GM23338 (cell line): ENCODE results near the gene ANKFN1.

Experiments
- CREB1 ChIP-seq: fragments of 250-450 bp; sonication (Bioruptor Pico); IDR thresholded peaks from 2 replicates; pipeline ENCODE4 v1.5.0; 2020; ENCODE audit warnings: low read depth, mild to moderate bottlenecking, moderate library complexity
- CTCF ChIP-seq, 2 experiments: fragments of 200-600 bp in 1 of 2; sonication (generic) in 1 of 2; conservative IDR thresholded peaks; 2 replicates each; pipeline versions ENCODE4 v1.5.1 to v1.6.1; 2016 to 2017; ENCODE audit warnings: antibody characterized with exemption in 2 of 2, low read depth in 2 of 2, mild to moderate bottlenecking in 2 of 2, moderate library complexity in 1 of 2
- EZH2 ChIP-seq: fragments of 200-600 bp; sonication (generic); IDR thresholded peaks from one replicate; pipeline ENCODE4 v1.8.0; 2017; ENCODE audit warnings: antibody characterized with exemption, mild to moderate bottlenecking, low read depth; ENCODE audit not compliant: unreplicated experiment
- EZH2phosphoT487 ChIP-seq: fragments of 200-600 bp; sonication (generic); IDR thresholded peaks from one replicate; pipeline ENCODE4 v1.8.1; 2018; ENCODE audit warnings: antibody characterized with exemption; ENCODE audit not compliant: unreplicated experiment
- JUNB ChIP-seq: IDR thresholded peaks from one replicate; pipeline ENCODE4 v1.6.1; 2016; ENCODE audit warnings: antibody characterized with exemption; ENCODE audit not compliant: unreplicated experiment
- POLR2AphosphoS5 ChIP-seq: IDR thresholded peaks from 2 replicates; pipeline ENCODE4 v1.6.1; 2016; ENCODE audit warnings: antibody characterized with exemption, low read depth
- STAT1 ChIP-seq: IDR thresholded peaks from one replicate; pipeline ENCODE4 v1.6.1; 2016; ENCODE audit warnings: antibody characterized with exemption; ENCODE audit not compliant: unreplicated experiment
- ZNF331 ChIP-seq: fragments of 250-450 bp; sonication (Bioruptor Pico); IDR thresholded peaks from 2 replicates; pipeline ENCODE4 v1.5.0; 2020; ENCODE audit warnings: low read depth, mild to moderate bottlenecking, moderate library complexity
- TF ChIP-seq, protein P1 (sequence below): IDR thresholded peaks from one replicate; pipeline ENCODE4 v1.6.1; 2018; ENCODE audit warnings: antibody characterized with exemption; ENCODE audit not compliant: unreplicated experiment
- TF ChIP-seq, protein P2 (sequence below): fragments of 250-450 bp; sonication (Bioruptor Pico); IDR thresholded peaks from 2 replicates; pipeline ENCODE4 v1.5.0; 2020; ENCODE audit warnings: mild to moderate bottlenecking, moderate library complexity
- TF ChIP-seq, protein P3 (sequence below): IDR thresholded peaks from 2 replicates; pipeline ENCODE4 v1.6.1; 2016; ENCODE audit warnings: antibody characterized with exemption

GRCh38 chr17:56297184-56297583, 143.9 kb downstream of the ANKFN1 start:
- TF ChIP-seq POLR2AphosphoS5, result no peak
- TF ChIP-seq CTCF (conservative IDR thresholded peaks at IDR 0.05; ENCODE audit: low read depth in 2 of 2), result no peak
- TF ChIP-seq, protein P1, sequence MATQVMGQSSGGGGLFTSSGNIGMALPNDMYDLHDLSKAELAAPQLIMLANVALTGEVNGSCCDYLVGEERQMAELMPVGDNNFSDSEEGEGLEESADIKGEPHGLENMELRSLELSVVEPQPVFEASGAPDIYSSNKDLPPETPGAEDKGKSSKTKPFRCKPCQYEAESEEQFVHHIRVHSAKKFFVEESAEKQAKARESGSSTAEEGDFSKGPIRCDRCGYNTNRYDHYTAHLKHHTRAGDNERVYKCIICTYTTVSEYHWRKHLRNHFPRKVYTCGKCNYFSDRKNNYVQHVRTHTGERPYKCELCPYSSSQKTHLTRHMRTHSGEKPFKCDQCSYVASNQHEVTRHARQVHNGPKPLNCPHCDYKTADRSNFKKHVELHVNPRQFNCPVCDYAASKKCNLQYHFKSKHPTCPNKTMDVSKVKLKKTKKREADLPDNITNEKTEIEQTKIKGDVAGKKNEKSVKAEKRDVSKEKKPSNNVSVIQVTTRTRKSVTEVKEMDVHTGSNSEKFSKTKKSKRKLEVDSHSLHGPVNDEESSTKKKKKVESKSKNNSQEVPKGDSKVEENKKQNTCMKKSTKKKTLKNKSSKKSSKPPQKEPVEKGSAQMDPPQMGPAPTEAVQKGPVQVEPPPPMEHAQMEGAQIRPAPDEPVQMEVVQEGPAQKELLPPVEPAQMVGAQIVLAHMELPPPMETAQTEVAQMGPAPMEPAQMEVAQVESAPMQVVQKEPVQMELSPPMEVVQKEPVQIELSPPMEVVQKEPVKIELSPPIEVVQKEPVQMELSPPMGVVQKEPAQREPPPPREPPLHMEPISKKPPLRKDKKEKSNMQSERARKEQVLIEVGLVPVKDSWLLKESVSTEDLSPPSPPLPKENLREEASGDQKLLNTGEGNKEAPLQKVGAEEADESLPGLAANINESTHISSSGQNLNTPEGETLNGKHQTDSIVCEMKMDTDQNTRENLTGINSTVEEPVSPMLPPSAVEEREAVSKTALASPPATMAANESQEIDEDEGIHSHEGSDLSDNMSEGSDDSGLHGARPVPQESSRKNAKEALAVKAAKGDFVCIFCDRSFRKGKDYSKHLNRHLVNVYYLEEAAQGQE, result no peak
- TF ChIP-seq EZH2phosphoT487, result no peak
- TF ChIP-seq EZH2, result no peak
- TF ChIP-seq JUNB, result no peak
- TF ChIP-seq CREB1, result no peak
- TF ChIP-seq, protein P2, sequence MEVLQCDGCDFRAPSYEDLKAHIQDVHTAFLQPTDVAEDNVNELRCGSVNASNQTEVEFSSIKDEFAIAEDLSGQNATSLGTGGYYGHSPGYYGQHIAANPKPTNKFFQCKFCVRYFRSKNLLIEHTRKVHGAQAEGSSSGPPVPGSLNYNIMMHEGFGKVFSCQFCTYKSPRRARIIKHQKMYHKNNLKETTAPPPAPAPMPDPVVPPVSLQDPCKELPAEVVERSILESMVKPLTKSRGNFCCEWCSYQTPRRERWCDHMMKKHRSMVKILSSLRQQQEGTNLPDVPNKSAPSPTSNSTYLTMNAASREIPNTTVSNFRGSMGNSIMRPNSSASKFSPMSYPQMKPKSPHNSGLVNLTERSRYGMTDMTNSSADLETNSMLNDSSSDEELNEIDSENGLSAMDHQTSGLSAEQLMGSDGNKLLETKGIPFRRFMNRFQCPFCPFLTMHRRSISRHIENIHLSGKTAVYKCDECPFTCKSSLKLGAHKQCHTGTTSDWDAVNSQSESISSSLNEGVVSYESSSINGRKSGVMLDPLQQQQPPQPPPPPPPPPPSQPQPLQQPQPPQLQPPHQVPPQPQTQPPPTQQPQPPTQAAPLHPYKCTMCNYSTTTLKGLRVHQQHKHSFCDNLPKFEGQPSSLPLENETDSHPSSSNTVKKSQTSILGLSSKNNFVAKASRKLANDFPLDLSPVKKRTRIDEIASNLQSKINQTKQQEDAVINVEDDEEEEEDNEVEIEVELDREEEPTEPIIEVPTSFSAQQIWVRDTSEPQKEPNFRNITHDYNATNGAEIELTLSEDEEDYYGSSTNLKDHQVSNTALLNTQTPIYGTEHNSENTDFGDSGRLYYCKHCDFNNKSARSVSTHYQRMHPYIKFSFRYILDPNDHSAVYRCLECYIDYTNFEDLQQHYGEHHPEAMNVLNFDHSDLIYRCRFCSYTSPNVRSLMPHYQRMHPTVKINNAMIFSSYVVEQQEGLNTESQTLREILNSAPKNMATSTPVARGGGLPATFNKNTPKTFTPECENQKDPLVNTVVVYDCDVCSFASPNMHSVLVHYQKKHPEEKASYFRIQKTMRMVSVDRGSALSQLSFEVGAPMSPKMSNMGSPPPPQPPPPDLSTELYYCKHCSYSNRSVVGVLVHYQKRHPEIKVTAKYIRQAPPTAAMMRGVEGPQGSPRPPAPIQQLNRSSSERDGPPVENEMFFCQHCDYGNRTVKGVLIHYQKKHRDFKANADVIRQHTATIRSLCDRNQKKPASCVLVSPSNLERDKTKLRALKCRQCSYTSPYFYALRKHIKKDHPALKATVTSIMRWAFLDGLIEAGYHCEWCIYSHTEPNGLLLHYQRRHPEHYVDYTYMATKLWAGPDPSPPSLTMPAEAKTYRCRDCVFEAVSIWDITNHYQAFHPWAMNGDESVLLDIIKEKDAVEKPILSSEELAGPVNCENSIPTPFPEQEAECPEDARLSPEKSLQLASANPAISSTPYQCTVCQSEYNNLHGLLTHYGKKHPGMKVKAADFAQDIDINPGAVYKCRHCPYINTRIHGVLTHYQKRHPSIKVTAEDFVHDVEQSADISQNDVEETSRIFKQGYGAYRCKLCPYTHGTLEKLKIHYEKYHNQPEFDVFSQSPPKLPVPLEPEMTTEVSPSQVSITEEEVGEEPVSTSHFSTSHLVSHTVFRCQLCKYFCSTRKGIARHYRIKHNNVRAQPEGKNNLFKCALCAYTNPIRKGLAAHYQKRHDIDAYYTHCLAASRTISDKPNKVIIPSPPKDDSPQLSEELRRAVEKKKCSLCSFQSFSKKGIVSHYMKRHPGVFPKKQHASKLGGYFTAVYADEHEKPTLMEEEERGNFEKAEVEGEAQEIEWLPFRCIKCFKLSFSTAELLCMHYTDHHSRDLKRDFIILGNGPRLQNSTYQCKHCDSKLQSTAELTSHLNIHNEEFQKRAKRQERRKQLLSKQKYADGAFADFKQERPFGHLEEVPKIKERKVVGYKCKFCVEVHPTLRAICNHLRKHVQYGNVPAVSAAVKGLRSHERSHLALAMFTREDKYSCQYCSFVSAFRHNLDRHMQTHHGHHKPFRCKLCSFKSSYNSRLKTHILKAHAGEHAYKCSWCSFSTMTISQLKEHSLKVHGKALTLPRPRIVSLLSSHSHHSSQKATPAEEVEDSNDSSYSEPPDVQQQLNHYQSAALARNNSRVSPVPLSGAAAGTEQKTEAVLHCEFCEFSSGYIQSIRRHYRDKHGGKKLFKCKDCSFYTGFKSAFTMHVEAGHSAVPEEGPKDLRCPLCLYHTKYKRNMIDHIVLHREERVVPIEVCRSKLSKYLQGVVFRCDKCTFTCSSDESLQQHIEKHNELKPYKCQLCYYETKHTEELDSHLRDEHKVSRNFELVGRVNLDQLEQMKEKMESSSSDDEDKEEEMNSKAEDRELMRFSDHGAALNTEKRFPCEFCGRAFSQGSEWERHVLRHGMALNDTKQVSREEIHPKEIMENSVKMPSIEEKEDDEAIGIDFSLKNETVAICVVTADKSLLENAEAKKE (CRISPR knock-in tag), result no peak
- no peak for TF ChIP-seq STAT1
- TF ChIP-seq, protein P3, sequence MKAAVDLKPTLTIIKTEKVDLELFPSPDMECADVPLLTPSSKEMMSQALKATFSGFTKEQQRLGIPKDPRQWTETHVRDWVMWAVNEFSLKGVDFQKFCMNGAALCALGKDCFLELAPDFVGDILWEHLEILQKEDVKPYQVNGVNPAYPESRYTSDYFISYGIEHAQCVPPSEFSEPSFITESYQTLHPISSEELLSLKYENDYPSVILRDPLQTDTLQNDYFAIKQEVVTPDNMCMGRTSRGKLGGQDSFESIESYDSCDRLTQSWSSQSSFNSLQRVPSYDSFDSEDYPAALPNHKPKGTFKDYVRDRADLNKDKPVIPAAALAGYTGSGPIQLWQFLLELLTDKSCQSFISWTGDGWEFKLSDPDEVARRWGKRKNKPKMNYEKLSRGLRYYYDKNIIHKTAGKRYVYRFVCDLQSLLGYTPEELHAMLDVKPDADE, result no peak
- no peak for TF ChIP-seq ZNF331 (CRISPR knock-in tag)
